Prostate gland (tissue), 2 donors: ENCODE results near the gene SPEF1. TPM values are rescaled to one million over a fixed set of nuclear protein-coding genes. Genes with fewer than 3 reads are reported as not detected.

Experiments used
- DNase-seq: peaks from one replicate; pipeline ENCODE4 v3.0.0-alpha.2; 2019; ENCODE audit warnings: low spot score
- H3K27ac ChIP-seq, 2 donors: fragments of 200-600 bp; sonication (generic); 2 replicates each; pipeline ENCODE4 v1.5.1; 2017 to 2019
- H3K27me3 ChIP-seq: fragments of 200-600 bp; sonication (generic); replicated peaks from 2 replicates; pipeline ENCODE4 v1.5.1; 2019; ENCODE audit not compliant: insufficient read depth
- H3K36me3 ChIP-seq, 2 donors: fragments of 200-600 bp; sonication (generic); 1 replicate in 1 of 2; 2 replicates in 1 of 2; pipeline versions ENCODE4 v1.5.1 to v1.8.1; 2017 to 2019
- H3K4me1 ChIP-seq: fragments of 200-600 bp; sonication (generic); replicated peaks from 2 replicates; pipeline ENCODE4 v1.5.1; 2019
- H3K4me3 ChIP-seq, 2 donors: fragments of 200-600 bp; sonication (generic); 2 replicates each; pipeline ENCODE4 v1.5.1; 2017 to 2019
- H3K9me3 ChIP-seq: fragments of 200-600 bp; sonication (generic); 2 replicates; pipeline ENCODE4 v1.5.1; 2017
- CTCF ChIP-seq, 4 experiments: fragments of 200-600 bp in 2 of 4; fragments of 450-650 bp in 2 of 4; sonication (generic) in 2 of 4; IDR thresholded peaks; 1 replicate in 3 of 4; 2 replicates in 1 of 4; pipeline ENCODE4 v1.5.1; 2016 to 2019; ENCODE audit warnings: antibody characterized with exemption in 4 of 4, mild to moderate bottlenecking in 2 of 4, moderate library complexity in 2 of 4
- POLR2A ChIP-seq: fragments of 450-650 bp; IDR thresholded peaks from one replicate; pipeline ENCODE4 v1.6.1; 2016; ENCODE audit warnings: antibody characterized with exemption, mild to moderate bottlenecking
- POLR2AphosphoS5 ChIP-seq: sonication (generic); formaldehyde crosslinking; IDR thresholded peaks from one replicate; pipeline ENCODE4 v1.6.1; 2017; ENCODE audit warnings: antibody characterized with exemption
- WGBS: methylation state at CpG from one replicate; pipeline ENCODE4 v1.1.5; 2018; 5-methylcytosine and 5-hydroxymethylcytosine counted together
- intact Hi-C: fragments of 100-400 bp; cut with DNase I; formaldehyde crosslinking; loops from one replicate; pipeline ENCODE4 v1.14.2; 2022
- total RNA-seq, 2 donors: library from RNA; depleted of rRNA; stranded (reverse); fragments of >200 nt; gene quantifications; one replicate each; pipeline ENCODE4 v1.1.0, GENCODE V29; 2016

Gene SPEF1
- total RNA-seq, 2 donors from 2014 or later: 1.6 TPM; not detected in 1

- Histone ChIP-seq H3K27me3 (no peaks in the 10 kb centered on the region), H3K36me3 (no peaks in the 10 kb centered on the region), H3K9me3 (no peaks in the 10 kb centered on the region), H3K4me3 (no peak overlapping the region), H3K4me1 (no peaks in the 10 kb centered on the region), H3K27ac (no peak overlapping the region)
- no peak for TF ChIP-seq POLR2AphosphoS5
- TF ChIP-seq CTCF (IDR thresholded peaks at IDR 0.05): no peak
- no peak for TF ChIP-seq POLR2A
- intact Hi-C loops: no loop called here
- no peak for DNase-seq
- 89% methylated on average over 8 of the region's 8 CpGs for WGBS
Observed at GRCh38 chr20:3763671-3764601, 17.3 kb downstream of the SPEF1 start.

GRCh38 chr20:3760655-3761348, 20.4 kb downstream of the SPEF1 start:
- Histone ChIP-seq H3K4me3 (no peak overlapping the region), H3K36me3 (no peaks in the 10 kb centered on the region), H3K9me3 (no peaks in the 10 kb centered on the region), H3K27me3 (no peaks in the 10 kb centered on the region), H3K4me1 (no peaks in the 10 kb centered on the region), H3K27ac (no peak overlapping the region)
- no peak for DNase-seq
- TF ChIP-seq POLR2A (no peak), POLR2AphosphoS5 (no peak), CTCF (IDR thresholded peaks at IDR 0.05) (no peak)
- intact Hi-C loops: no loop called here
- WGBS: 61% methylated on average over 10 of the region's 10 CpGs

- intact Hi-C loops: no loop called here
- WGBS: over 99% methylated on average over 11 of the region's 11 CpGs
- H3K27me3 ChIP-seq: no peaks in the 10 kb centered on the region
Observed at GRCh38 chr20:3759884-3760283, 21.4 kb downstream of the SPEF1 start.

GRCh38 chr20:3759316-3759823, 21.9 kb downstream of the SPEF1 start:
- no peak overlapping the region for H3K27ac ChIP-seq
- intact Hi-C loops: no loop called here
- H3K4me1 ChIP-seq: no peaks in the 10 kb centered on the region
- TF ChIP-seq CTCF (IDR thresholded peaks at IDR 0.05): no peak
- no peak for TF ChIP-seq POLR2AphosphoS5
- no peak for TF ChIP-seq POLR2A
- H3K36me3 ChIP-seq: no peaks in the 10 kb centered on the region
- DNase-seq: no peak
- H3K27me3 ChIP-seq: no peaks in the 10 kb centered on the region
- no peak overlapping the region for H3K4me3 ChIP-seq
- WGBS: 86% methylated on average over 11 of the region's 11 CpGs
- H3K9me3 ChIP-seq: no peaks in the 10 kb centered on the region

More at GRCh38 chr20:3759884-3760283, 21.4 kb downstream of the SPEF1 start:
- Histone ChIP-seq H3K4me1 (no peaks in the 10 kb centered on the region), H3K27ac (no peak overlapping the region), H3K9me3 (no peaks in the 10 kb centered on the region), H3K4me3 (no peak overlapping the region), H3K36me3 (no peaks in the 10 kb centered on the region)
- TF ChIP-seq POLR2AphosphoS5: no peak
- TF ChIP-seq POLR2A: no peak
- TF ChIP-seq CTCF (IDR thresholded peaks at IDR 0.05): no peak
- DNase-seq: no peak
